ENCODE measurements around the gene FGF5.

DNA sequence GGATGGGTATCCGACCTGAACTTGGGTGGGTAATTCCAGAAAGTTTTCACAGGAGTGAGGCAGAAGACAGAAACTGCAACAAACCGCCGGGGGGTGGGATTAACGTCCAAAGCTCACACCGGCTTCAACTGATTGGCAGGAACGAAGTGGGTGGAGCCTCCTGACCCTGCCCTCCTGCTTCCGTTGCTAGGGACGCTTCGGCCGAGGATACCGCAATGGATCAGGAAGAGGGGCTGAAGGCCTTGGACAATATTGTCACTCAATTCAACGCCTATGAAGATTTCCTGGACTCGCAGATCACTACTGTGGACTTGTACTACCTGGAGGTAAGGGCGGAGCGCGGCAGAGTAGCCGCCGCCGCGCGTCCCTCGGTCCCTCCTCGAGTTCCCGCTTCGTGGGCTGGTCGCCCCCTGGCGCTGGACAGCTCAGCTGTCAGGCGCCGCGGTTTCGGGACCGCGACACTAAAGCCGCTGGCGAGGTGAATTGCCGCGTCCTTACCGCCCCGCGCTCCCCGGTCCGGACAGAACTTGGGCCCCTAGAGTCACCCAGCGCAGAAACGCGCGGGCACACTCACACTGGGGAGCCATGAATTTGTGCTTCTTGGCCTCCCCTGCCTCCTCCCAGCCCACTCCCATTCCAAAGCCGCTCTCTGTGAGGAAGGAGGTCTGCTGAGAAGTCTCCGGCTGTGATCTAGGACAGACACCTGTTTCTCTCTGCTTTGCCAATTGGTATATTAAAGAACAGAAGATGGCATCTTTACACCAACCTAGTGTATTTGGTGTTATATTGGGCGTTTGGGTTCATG, 69.3 kb downstream of the FGF5 start, which contains the start of gene CFAP299:
- TF ChIP-seq SUZ12 (IDR thresholded peaks at IDR 0.05; ENCODE audit: extremely low read depth, insufficient read depth, insufficient read length) (no peak), ZNF274 (IDR thresholded peaks at IDR 0.05; ENCODE audit: low read depth, low read length) (no peak)

Data from NT2/D1 (cell line).